DMS153 treated with DMSO at 0.1 percent for 48 hours (cell line): ENCODE data around the gene COL4A3.
"Not testable (repeated sequence)": the region's sequence is repeated elsewhere in the genome, so short reads cannot be mapped to it uniquely, and the experiment has no call there.

Source experiments
- DNase-seq: peaks from one replicate; lab custom pipeline; 2025; ENCODE audit not compliant: unreplicated experiment; lab: John Stamatoyannopoulos, UW

COL4A3 gene

DNA sequence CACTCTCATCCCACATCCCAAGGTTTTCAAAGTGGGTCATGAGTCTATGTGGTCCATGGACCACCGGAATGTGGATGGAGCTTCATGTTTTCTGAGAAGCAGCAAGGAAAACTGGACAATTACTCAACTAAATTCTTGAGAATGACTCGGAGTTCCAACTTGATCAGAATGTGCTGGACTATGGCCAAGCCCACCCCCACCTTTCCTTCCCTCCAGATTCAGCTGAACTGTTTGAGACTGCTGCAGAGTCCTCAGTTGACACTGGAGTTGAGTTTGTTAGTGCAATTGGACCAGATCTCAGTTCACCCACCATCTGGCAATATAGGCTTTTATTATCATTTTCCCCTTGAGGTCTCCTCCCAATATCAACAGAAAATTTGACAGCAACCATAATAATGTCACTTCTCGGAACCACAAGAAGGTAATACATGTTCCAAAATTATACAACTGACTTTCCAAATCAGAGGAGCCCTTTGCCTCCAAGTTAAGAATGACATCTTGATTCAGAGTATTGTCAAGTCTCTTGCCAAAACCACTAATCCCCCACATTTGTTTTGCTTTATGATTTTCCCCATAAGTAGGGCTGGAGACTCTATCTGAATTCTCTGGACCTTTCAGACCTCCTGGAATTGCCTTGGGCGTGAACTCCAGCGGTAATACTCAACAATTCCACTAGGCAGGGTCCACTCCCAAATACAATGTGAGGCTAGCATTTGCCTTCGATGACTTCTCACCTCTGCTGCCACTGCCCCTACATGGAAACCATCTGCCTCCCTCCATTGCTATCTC lies 9.2 kb upstream of the COL4A3 start:
- DNase-seq, result no peak

- DNase-seq, result no peak
These were observed 4.3 kb upstream of the COL4A3 start for GRCh38 chr2:227160164-227160563.

DNA sequence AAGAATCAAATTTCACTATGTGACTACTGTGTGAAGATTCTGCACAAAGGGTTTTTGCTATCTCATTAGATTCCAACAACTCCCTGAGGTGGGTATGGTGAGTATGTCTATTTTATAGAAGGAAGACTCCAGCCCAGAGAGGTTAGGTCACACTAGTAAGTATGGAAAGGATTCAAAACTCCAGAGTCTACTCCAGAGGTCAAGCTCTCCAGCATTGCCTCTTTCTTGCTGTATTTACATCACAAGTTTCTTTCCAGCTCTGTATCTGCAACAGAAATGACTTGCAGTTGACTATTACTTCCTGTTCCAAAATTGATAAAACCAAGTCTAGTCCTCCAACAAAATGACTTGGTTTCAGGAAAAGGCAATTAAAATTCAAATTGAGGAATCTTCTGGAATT lies 2.5 kb upstream of the COL4A3 start:
- DNase-seq, result no peak

- DNase-seq, result no peak
These were observed 883 bp upstream of the COL4A3 start for GRCh38 chr2:227163485-227163997.

- no peak for DNase-seq
These were observed 403 bp downstream of the COL4A3 start for GRCh38 chr2:227164763-227165291.

GRCh38 chr2:227171779-227172178 lies 7.4 kb downstream of the COL4A3 start:
- DNase-seq, result not testable (repeated sequence)

- DNase-seq, result no peak
These were observed 13.3 kb downstream of the COL4A3 start for GRCh38 chr2:227177592-227178336.

DNA sequence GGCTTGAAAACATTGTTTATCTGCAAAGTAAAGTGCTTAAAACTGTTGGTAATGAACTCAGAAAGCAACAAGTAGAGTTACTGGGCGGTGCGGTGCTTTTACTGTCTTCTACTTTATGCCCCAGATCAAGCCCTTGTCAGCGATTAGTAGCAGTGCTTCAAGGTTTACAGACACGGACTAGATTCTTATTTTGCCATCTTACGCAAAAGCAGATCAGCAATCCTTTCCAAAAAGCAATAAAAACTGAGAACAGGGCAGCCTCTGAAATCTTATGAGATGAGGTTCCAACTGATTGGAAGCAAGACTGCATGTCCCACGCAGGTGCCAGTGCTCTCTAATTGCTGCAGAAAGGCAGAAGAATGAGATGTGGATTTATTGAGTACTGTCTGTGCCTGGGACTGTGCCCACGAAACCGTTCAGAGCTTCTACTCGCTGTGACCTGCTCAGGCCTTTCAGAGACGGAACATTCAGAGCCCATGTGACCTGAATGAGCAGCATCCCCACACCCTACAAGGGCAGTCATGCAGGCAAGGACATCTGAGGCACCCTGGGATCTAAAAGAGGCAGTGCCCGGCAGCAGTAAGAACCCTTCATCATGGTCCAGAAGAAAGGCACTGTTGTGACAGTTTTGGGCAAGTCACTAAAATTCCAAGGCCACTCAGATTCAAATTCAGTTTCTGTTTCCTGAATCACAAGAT lies 15.7 kb downstream of the COL4A3 start:
- no peak for DNase-seq

DNA sequence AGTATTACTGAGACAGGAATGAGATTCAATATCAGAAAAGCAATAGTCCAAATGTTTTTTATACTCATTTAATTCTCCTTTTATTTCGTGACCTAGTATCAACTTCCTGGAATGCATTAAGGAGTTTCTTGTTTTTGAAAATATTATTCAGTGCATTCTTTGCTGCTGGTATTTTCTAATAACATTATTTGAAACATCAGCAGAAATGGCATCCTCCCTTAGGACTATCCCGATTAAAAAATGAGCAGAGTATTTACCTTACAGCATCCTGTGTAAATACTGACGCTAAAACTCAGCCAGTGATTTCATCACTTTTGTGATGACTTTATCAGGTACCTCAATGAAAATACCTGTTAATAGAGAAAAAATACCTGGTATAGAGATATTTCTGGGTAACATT lies 16.3 kb downstream of the COL4A3 start:
- no peak for DNase-seq

GRCh38 chr2:227182765-227183164 lies 18.3 kb downstream of the COL4A3 start:
- DNase-seq, result no peak

DNA sequence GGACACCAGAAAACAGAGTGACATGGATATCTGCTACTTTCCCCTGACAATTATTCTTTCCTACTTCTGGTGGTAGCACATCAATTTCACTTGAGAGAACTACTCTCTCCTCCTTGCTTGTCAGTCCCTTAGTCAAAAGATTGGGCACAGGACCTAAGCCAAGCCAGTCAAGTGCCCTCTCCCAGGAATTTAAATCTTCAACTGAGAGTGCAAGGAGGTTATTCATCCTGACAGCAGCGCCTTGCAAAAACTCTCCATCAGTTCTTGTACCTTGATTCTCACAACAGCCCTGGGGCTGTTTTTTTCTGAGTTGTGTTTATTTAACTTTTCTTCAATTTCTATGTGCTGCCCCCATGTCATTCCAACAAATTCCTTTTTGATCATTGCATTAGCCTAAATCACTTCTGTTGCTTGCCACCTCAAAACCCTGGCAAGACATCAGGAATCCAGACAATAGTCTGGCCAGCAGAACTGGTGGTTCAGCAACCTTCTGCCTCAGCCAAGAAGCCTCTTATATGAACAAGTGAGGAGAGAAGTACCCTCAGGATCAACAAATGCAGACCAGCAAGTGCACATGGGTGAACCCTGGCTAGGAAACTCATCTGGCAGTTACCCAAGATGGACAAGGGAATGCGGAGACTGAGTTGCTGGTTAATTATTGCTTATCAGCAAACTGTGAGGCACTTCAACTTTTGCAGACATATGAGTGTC lies 19.4 kb downstream of the COL4A3 start:
- no peak for DNase-seq

GRCh38 chr2:227185615-227186232 lies 21.3 kb downstream of the COL4A3 start:
- DNase-seq, result no peak

DNA sequence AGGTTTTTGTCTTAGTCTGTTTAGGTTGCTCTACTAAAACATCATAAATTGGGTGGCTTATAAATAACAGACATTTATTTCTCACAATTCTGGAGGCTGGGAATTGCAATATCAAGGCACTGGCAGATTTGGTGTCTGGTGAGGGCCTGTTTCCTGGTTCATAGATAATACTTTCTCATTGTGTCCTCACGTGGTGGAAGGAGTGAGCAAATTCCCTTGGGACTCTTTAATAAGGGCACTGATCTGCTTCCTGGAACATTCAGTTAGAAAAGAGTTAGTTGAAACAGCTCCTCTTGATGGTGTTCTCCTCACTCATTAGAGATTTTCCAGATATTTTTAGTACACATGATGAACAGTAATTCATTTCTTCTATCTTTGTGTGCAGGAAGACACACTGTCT lies 22.3 kb downstream of the COL4A3 start:
- DNase-seq, result no peak

- DNase-seq, result no peak
These were observed 23.9 kb downstream of the COL4A3 start for GRCh38 chr2:227188292-227188691.

GRCh38 chr2:227191367-227191766 lies 26.9 kb downstream of the COL4A3 start:
- no peak for DNase-seq

DNA sequence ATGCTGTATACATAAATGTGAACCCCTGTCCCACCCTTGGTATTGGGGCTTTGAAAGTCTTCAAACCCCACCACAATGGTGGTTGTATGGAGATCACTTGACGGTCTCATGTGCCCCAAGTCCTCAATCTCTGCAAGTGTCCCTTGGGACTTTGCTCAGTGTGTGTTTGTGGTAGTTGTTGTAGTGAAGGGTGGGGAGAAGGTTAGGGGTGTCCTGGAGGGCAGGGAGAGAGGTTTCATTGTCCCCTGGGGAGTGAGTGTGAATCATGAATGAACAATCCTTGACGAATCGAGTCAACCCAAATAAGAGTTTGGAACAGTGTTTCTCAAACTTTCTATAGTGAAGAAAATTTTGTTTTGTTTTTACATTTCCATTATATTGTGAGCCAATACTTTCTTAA lies 28.1 kb downstream of the COL4A3 start:
- DNase-seq, result no peak

- DNase-seq, result no peak
These were observed 29.8 kb downstream of the COL4A3 start for GRCh38 chr2:227194219-227194618.

- DNase-seq, result no peak
These were observed 34.4 kb downstream of the COL4A3 start for GRCh38 chr2:227198866-227199265.

DNA sequence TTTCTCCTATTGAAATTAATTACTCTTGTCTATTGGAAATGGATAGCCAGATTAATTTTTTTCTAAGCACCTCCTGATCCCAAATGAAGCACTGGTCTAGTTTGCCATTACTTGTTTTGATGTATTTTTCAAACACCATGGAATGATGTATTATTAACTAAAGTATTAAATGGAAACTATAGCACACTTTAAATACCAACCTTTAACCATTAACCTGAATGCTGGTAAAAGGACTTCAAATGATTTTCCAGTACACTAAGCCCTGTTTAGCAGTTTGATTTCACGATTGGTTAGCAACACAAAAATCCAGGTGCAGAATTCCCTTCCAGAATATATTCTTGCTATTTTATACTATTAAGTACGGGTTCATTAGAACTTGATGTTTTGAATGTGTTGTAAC lies 37.3 kb downstream of the COL4A3 start:
- DNase-seq, result no peak

GRCh38 chr2:227204452-227204851 lies 40.0 kb downstream of the COL4A3 start:
- DNase-seq, result no peak
